WI38 (cell line): ENCODE measurements around the gene CALY.
A peak's percentile ranks its signal among the peaks of the same experiment; 100 is the strongest.
"Not testable (repeated sequence)": the region's sequence is repeated elsewhere in the genome, so short reads cannot be mapped to it uniquely, and the experiment has no call there.

ENCODE experiments used
- H3K4me3 ChIP-seq: 2 replicates; pipeline ENCODE4 v1.5.1; 2011; ENCODE audit warnings: low read depth, mild to moderate bottlenecking, control low read depth, low read length
- TF ChIP-seq, protein P1 (sequence below): IDR thresholded peaks from 2 replicates; pipeline ENCODE4 v1.5.1; 2012; ENCODE audit warnings: low read depth, mild to moderate bottlenecking, control low read depth, low read length

CALY gene

DNA sequence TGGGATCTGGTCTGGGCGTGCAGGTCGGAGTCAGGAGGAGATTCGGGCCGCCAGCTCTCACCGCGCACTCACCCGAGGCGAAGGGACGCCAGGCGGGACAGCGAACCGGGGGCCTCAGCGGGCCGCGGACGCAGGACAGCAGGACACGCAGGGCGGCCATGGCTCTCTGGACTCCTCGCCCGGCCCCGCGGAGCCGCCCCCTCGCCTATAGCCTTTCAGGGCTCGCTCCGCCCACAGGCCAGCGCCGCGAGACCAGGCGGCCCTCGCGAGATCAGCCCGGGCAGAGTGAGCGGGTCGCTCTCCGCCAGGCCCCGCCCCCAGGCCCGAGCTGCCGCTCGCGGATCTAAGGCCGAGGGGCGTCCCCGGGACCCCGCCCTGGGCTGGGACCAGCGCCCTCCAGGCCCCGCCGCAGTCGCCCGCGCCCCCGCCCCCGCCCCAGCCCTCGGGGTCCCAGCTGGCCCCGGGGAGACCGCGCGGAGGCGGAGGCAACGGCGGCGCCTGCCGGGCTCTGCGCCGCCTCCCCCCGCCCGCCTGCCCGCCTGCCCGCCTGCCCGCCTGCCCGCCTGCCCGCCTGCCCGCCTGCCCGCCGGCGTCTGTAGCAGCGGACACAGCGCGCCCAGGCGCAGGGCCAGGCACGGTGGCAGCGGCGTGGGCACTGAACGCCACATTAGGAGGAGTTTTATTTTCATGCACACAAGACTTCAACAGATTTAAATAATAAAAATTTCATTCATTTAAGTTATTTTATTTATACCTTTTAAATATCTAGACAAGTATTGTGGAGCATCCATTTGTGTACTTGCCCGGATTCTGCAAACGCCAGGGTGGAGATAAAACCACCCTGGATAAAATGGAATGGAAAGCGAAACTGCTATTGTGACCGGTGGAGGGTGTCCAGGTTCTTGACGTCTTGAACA is 36.7 kb upstream of the CALY start, which contains the start of gene ECHS1:
Gene ECHS1 (minus strand): TSS at position 181 of the 917 bp plus-strand sequence. CDS start 21 bp downstream, at position 160.
- peak within 1 kb of the TSS; percentile 75 for H3K4me3 ChIP-seq

DNA sequence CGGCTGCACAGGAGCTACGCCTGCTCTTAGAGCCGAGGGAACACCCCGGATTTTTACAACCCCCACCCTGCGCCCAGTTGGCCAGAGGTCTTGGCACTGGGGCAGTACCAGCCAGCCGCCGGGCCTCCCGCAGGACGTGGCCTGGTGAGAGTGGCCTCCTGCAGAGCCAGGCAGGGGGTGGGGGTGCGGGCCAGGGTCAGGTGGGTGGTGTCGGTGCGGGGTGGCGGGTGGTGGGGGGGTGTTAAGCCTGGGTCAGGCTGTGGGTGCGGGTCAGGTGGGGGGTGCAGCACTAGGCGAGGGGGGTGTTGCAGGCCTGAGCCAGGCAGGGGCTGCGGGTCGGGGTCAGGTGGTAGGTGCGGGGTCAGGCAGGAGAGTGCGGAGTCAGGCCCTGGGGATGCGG is 35.8 kb upstream of the CALY start:
- peak overlapping the region; percentile 75 for H3K4me3 ChIP-seq
- TF ChIP-seq, protein P1, sequence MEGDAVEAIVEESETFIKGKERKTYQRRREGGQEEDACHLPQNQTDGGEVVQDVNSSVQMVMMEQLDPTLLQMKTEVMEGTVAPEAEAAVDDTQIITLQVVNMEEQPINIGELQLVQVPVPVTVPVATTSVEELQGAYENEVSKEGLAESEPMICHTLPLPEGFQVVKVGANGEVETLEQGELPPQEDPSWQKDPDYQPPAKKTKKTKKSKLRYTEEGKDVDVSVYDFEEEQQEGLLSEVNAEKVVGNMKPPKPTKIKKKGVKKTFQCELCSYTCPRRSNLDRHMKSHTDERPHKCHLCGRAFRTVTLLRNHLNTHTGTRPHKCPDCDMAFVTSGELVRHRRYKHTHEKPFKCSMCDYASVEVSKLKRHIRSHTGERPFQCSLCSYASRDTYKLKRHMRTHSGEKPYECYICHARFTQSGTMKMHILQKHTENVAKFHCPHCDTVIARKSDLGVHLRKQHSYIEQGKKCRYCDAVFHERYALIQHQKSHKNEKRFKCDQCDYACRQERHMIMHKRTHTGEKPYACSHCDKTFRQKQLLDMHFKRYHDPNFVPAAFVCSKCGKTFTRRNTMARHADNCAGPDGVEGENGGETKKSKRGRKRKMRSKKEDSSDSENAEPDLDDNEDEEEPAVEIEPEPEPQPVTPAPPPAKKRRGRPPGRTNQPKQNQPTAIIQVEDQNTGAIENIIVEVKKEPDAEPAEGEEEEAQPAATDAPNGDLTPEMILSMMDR: no peak

More for the DNA sequence above, 36.7 kb upstream of the CALY start, which contains the start of gene ECHS1:
- TF ChIP-seq, protein P1: no peak

DNA sequence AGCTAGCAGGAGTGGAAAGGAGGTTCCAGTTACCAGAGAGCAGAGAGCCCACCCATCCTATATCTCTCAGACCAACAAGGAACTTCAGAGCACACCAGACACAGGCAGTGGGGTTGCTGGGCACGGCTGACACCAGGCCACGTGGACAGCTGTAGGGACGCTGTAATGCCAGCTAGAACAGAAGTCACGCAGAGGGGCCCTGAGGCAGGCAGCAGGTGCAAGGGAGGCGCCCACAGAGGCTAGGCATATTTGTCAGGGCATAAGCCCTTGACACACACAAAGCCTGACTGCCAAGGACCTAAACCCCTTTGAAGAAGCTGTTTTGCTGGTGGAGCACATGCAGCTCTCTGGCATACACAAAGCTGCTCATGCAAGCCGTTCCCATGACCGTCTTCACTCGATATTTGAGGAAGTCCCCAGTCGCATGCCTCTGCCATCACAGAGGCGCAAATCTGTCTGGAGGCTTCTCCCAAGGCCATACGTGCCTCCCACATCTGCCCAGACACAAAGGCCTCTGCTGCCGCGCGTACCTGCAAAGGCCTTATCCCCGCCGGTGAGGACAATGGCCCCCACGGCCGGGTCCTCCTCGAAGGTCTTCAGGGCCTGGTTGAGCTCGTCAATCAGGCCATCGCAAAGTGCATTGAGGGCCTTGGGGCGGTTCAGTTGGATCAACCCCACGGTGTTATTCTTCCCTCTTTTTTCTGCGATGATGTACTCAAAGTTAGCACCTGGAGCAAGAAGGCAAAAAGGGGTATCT is 33.5 kb upstream of the CALY start:
- no peak overlapping the region for H3K4me3 ChIP-seq

DNA sequence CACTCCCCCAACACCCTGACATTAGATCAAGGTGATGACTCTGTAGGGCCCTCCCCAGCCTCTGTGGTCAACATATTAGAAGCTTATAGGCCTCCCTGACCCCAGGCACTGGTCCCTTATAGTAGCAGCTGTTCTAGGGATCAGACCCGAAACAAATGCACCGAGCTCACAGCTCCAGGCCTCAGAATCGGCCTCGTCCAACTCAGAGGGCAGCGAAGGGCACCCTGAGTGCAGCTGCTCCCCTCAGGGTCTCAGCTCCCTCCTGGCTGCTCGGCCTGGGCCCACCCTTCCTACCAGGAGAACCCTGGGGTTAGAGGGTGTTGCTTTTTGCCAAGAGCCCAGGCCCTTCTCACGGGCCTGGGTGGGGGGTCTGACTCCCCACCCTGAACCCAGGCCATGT is 31.5 kb upstream of the CALY start:
- TF ChIP-seq, protein P1: no peak
- H3K4me3 ChIP-seq: no peak overlapping the region

More for the DNA sequence above, 33.5 kb upstream of the CALY start:
- TF ChIP-seq, protein P1: no peak

DNA sequence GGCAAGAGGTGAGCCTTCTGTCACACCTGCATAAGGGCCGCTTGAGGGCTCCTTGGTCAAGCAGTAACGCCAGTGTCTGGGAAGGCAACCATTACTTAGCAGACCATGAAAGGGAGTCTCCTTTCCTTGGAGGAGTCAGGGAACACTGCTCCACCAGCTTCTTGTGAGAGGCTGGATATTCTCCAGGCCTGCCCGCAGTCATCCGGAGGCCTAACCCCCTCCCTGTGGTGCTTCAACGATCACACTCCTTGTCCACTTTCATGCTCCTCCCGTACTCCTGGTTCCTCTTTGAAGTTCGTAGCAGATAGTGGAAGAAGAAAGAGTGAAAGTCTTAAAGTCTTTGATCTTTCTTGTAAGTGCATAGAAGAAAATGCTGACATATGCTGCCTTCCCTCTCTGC is 30.8 kb upstream of the CALY start:
- H3K4me3 ChIP-seq: not testable (repeated sequence)

DNA sequence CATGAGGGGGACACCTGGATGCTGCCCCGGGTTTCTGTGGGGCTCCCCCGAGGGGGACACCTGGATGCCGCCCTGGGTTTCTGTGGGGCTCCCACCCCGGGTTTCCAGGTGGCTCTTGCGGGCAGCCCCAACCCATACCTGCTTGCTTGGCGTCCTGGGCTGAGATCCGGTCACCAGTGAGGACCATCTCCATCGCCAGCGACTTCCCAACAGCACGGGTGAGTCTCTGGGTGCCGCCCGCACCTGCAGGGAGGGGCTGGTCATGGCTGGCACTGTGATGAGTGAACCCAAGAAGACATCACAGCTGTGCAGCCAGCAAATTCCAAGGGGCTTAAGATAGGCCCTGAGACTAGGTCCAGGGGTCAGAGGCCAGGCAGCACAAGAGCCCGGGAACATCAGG is 30.1 kb upstream of the CALY start:
- TF ChIP-seq, protein P1: no peak
- H3K4me3 ChIP-seq: no peak overlapping the region

DNA sequence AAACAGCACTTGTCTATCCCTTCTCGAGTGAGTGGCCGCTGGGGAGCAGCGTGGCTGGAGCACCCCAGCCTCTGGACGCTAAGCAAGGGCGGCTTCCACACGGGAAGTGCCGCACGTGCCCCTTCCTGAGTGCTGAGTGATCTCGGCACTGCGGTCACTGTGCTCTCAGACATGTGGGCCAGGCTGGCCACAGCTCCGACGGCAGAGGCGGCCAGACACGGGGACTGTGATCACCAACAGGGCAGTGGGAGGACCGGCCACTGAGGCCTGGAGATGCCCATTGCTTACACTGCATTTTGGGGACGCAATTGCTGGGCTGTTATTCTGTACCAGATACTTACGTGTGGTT is 29.4 kb upstream of the CALY start:
- no peak overlapping the region for H3K4me3 ChIP-seq
- TF ChIP-seq, protein P1: no peak
